Heart right ventricle (tissue), 16 donors: Measurements from ENCODE around the gene EMB. TPM values are rescaled to one million over a fixed set of nuclear protein-coding genes. Genes with fewer than 3 reads are reported as not detected.
A peak's percentile ranks its signal among the peaks of the same experiment; 100 is the strongest.
"Not testable (repeated sequence)": the region's sequence is repeated elsewhere in the genome, so short reads cannot be mapped to it uniquely, and the experiment has no call there.

Source experiments
- ATAC-seq, 8 donors: fragments of 200-7000 bp; cut with Tn5 transposase; one replicate each; pipeline ENCODE4 v1.9.1; 2020; ENCODE audit warnings: mild to moderate bottlenecking in 8 of 8, moderate library complexity in 8 of 8, moderate number of reproducible peaks in 1 of 8
- DNase-seq, 2 donors: peaks; one replicate each; pipeline ENCODE4 v3.0.0-alpha.2; 2020
- H3K27ac ChIP-seq, 10 donors: fragments of 200-600 bp; sonication (generic) in 2 of 10; one replicate each; pipeline versions ENCODE4 v1.5.0 to v1.8.0; 2020 to 2022; ENCODE audit warnings: mild to moderate bottlenecking in 3 of 10
- H3K27me3 ChIP-seq, 7 donors: fragments of 200-600 bp; one replicate each; pipeline ENCODE4 v1.8.0; 2021 to 2022; ENCODE audit warnings: mild to moderate bottlenecking in 2 of 7
- H3K36me3 ChIP-seq, 9 donors: fragments of 200-600 bp; sonication (generic) in 1 of 9; one replicate each; pipeline versions ENCODE4 v1.5.0 to v1.8.0; 2020 to 2022; ENCODE audit warnings: mild to moderate bottlenecking in 2 of 9
- H3K4me1 ChIP-seq, 9 donors: fragments of 200-600 bp; sonication (generic) in 1 of 9; one replicate each; pipeline versions ENCODE4 v1.5.0 to v1.8.0; 2020 to 2022; ENCODE audit warnings: mild to moderate bottlenecking in 4 of 9
- H3K4me3 ChIP-seq, 10 donors: fragments of 200-600 bp; sonication (generic) in 2 of 10; one replicate each; pipeline versions ENCODE4 v1.5.0 to v1.8.0; 2020 to 2022; ENCODE audit warnings: mild to moderate bottlenecking in 7 of 10, moderate library complexity in 2 of 10
- H3K9me3 ChIP-seq, 11 donors: fragments of 200-600 bp in 10 of 11; sonication (generic) in 2 of 11; one replicate each; pipeline versions ENCODE4 v1.5.0 to v1.8.0; 2013 to 2022; ENCODE audit warnings: mild to moderate bottlenecking in 2 of 11, control low read depth in 1 of 11, moderate library complexity in 1 of 11
- WGBS, 2 donors: extraction: QIAGEN DNeasy Blood & Tissue Kit; methylation state at CpG; one replicate each; pipeline ENCODE4 v1.1.7; 2013; ENCODE audit warnings: inconsistent platforms in 1 of 2; 5-methylcytosine and 5-hydroxymethylcytosine counted together
- intact Hi-C, 10 donors: fragments of 100-400 bp; cut with DNase I; formaldehyde crosslinking; loops; one replicate each; pipeline versions ENCODE4 v1.11.1 to v1.14.2; 2022
- long read RNA-seq, 3 donors: library from polyadenylated mRNA; unstranded; transcript quantifications; one replicate each; pipeline ENCODE4 v2.0.0, GENCODE V29; 2020 to 2021
- polyA plus RNA-seq, 2 donors: library from polyadenylated mRNA; stranded (reverse); fragments of 200-250 nt; gene quantifications; one replicate each; pipeline ENCODE4 v1.2.3, GENCODE V29; 2013
- total RNA-seq, 10 donors: library from RNA; stranded (reverse); fragmentation: NEBNext Ultra II Directional in 3 of 10; extraction: Animal tissue kit (Norgen Biotek cat#: 25700) in 3 of 10; gene quantifications; one replicate each; pipeline versions ENCODE4 v1.2.1 to v1.2.4, GENCODE V29; 2021 to 2023
- TF ChIP-seq, protein P1 (sequence below), 9 donors: fragments of 200-600 bp; sonication (generic) in 2 of 9; IDR thresholded peaks; one replicate each; pipeline versions ENCODE4 v1.5.0 to v1.8.0; 2021 to 2022; ENCODE audit warnings: antibody characterized with exemption in 9 of 9, mild to moderate bottlenecking in 5 of 9, moderate library complexity in 1 of 9
- donor health status: Arrhythmogenic right ventricular cardiomyopathy.
- donor health status: ischemic (EF 13 %, LVEDD 7.1; RV severe dilation, severe dysfunction).
- donor health status: healthy with polysubstance abuse.
- donor health status: DM: no; HTN: yes; CAD: no.
- donor health status: DM: no; HTN: no; CAD: no.
- donor health status: ischemic (EF 25% LVEDD 6.9; RV normal size, moderate dysfunction).
- donor health status: ischemic (EF 25% LVEDD 5.7; RV mildly dilated, moderate dysfunction).
- donor health status: healthy.
- donor health status: DM: yes; HTN: yes; CAD: no.
- donor health status: Ischemic cardiomyopathy.
- donor health status: ischemic (EF 35%, LVEDD 5.7; RV mildly dilated, moderate dysfunction).
- donor health status: nonischemic (EF 11% LVEDD 7.7; RV severe dilation, severe dysfunction).
- donor health status: DM: yes; HTN: yes; CAD: no.
- donor health status: PGD.
- donor health status: ischemic (EF 29% LVEDD 5.4; RV normal size, mild dysfunction).
- donor health status: nonischemic (EF 23%, LVEDD 6.1; RV moderate dilation, normal function).

EMB gene, protein sequence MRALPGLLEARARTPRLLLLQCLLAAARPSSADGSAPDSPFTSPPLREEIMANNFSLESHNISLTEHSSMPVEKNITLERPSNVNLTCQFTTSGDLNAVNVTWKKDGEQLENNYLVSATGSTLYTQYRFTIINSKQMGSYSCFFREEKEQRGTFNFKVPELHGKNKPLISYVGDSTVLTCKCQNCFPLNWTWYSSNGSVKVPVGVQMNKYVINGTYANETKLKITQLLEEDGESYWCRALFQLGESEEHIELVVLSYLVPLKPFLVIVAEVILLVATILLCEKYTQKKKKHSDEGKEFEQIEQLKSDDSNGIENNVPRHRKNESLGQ
- 10 to 100 TPM in 6 of 10 donors, 1 to 10 TPM in 4; 5.2 to 25.0 (median 12.2) TPM for total RNA-seq
- 1 to 10 TPM in 1 of 2 donors, under 1 TPM in 1; 0.93 to 3.1 TPM for polyA plus RNA-seq
- long read RNA-seq, donor 1, full-length matches to known transcripts, result 3 of 5 reads
- long read RNA-seq, donor 1, partial matches to known transcripts, result 1 of 5 reads
- long read RNA-seq, donor 1, other reads (novel, unspliced or antisense), result 1 of 5 reads
- long read RNA-seq, donor 2, full-length matches to known transcripts, result 2 of 3 reads
- long read RNA-seq, donor 2, partial matches to known transcripts, result 0 of 3 reads
- long read RNA-seq, donor 2, other reads (novel, unspliced or antisense), result 1 of 3 reads
- long read RNA-seq, donor 3, full-length matches to known transcripts, result 10 of 13 reads
- long read RNA-seq, donor 3, partial matches to known transcripts, result 0 of 13 reads
- long read RNA-seq, donor 3, other reads (novel, unspliced or antisense), result 3 of 13 reads

DNA sequence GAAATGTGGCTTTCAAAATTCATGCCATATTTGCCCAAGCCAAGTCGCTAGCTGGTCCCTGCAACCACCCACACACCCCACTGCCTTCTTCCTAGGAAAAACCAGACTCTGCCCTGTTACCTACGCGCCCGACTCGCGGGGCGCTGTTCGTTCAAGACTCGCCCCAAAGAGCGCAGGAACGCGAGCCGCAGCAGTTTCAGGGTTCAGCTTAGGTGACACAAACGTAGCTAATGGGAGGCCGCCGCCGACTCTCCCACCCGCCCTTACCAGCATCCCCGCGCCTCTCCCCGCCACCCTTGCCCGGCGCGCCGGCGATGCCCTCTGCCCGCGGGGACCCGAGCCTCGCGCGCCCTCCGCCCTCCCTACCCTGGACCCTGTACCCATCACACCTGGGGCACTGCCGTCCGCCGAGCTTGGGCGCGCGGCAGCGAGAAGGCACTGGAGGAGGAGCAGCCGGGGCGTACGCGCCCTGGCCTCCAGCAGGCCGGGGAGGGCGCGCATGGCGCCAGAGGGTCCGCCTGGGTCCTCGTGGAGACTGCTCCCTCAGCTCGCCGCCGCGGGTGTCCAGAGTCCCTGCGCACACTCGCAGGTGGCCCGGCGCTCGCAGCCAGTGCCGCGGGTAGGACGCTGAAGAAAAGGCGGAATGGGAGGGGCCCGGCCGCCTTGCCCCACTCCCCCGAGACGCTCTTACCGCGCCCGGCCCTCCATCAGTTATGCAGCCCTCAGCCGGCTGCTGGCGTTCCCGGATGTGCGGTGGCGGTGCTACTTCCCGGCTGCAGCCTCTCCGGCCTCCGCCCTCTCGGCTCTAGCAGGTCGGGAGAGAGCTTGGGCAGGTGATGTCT is at the start of gene EMB:
EMB (minus strand) TSS at position 638 of the 842 bp plus-strand sequence; CDS start at position 501, 137 bp downstream.
- peak; percentile 31 to 64 for DNase-seq
- TF ChIP-seq, protein P1, sequence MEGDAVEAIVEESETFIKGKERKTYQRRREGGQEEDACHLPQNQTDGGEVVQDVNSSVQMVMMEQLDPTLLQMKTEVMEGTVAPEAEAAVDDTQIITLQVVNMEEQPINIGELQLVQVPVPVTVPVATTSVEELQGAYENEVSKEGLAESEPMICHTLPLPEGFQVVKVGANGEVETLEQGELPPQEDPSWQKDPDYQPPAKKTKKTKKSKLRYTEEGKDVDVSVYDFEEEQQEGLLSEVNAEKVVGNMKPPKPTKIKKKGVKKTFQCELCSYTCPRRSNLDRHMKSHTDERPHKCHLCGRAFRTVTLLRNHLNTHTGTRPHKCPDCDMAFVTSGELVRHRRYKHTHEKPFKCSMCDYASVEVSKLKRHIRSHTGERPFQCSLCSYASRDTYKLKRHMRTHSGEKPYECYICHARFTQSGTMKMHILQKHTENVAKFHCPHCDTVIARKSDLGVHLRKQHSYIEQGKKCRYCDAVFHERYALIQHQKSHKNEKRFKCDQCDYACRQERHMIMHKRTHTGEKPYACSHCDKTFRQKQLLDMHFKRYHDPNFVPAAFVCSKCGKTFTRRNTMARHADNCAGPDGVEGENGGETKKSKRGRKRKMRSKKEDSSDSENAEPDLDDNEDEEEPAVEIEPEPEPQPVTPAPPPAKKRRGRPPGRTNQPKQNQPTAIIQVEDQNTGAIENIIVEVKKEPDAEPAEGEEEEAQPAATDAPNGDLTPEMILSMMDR (IDR thresholded peaks at IDR 0.05), result peak in 3 of 9 donors; percentile 9 to 35 (median 30)
- H3K4me3 ChIP-seq, result peak within 1 kb of the TSS; percentile 35 to 82 (median 60)
- H3K27me3 ChIP-seq, result peaks cover 0 to 22% (median 13%) of the 10 kb centered on the region in 7 donors
- peak within 1 kb of the TSS in 7 of 10 donors; percentile 20 to 94 (median 55) for H3K27ac ChIP-seq
- intact Hi-C loops, result no loop called here
- 1% methylated on average over 77 to 80 of the region's 80 CpGs for WGBS, 2 donors
- no peaks in the 10 kb centered on the region for H3K9me3 ChIP-seq
- H3K4me1 ChIP-seq, result peaks cover 0 to 38% (median 5%) of the 10 kb centered on the region in 9 donors
- no peaks in the 10 kb centered on the region for H3K36me3 ChIP-seq
- ATAC-seq, result peak; percentile 63 to 92 (median 85)

DNA sequence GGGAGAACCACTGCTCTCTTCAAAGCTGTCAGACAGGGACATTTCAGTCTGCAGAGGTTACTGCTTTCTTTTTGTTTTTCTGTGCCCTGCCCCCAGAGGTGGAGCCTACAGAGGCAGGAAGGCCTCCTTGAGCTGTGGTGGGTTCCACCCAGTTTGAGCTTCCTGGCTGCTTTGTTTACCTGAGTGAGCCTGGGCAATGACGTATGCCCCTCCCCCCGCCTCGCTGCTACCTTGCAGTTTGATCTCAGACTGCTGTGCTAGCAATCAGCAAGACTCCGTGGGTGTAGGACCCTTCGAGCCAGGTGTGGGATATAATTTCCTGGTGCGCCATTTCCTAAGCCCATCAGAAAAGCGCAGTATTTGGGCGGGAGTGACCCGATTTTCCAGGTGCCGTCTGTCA is 48.4 kb upstream of the EMB start:
- H3K4me3 ChIP-seq, H3K27ac ChIP-seq, H3K9me3 ChIP-seq, H3K27me3 ChIP-seq, intact Hi-C loops, H3K36me3 ChIP-seq, H3K4me1 ChIP-seq, ATAC-seq: not testable (repeated sequence)
- DNase-seq, result peak in 1 of 2 donors; percentile 11
- 80 to 86% methylated on average over 10 of the region's 10 CpGs for WGBS, 2 donors

DNA sequence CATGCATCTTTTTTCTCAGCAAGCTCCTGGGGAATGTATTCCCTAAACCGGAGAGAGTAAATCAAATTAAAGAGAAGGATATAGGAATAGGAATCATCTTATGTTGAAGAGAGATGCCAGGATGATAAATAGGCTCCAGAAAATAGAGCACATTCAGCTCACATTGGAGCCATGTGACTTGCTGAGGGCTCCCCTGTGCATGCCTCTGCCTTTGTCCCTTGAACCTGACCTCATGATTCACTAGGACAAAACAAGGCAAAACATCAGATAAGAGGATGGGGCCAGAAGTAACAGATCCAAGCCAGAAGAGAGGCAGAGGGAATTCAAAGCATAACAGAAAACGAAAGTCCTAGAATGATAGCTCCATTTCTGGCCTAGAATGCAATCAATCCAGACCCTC is 37.7 kb upstream of the EMB start:
- H3K4me1 ChIP-seq, H3K9me3 ChIP-seq, intact Hi-C loops, ATAC-seq, H3K36me3 ChIP-seq, H3K27ac ChIP-seq, H3K27me3 ChIP-seq, DNase-seq, H3K4me3 ChIP-seq: not testable (repeated sequence)
- WGBS, 2 donors, result 47 to 76% methylated on average over 2 of the region's 2 CpGs

DNA sequence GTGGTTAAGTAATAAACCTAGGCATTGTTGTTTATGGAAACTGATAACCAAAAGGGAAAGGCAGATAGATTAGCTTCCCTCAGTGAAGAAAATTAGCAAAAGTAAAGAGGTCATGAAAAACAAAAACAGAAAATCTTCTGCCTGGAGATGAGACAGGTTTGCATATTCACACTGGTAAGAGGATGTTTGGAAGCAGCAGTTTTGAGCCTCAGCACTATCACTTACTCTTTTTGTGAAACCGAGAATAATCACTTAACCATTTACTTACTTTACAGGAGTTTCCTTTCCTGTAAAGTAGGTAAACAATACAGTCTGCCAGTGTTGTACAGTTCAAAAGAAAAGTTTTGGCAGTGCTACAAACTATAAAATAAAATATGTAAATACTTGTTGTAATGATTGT is 35.5 kb upstream of the EMB start:
- Histone ChIP-seq H3K9me3 (peaks cover 0 to 4% (median 0%) of the 10 kb centered on the region in 11 donors), H3K36me3 (no peaks in the 10 kb centered on the region), H3K4me1 (no peaks in the 10 kb centered on the region), H3K4me3 (no peak overlapping the region), H3K27me3 (no peaks in the 10 kb centered on the region), H3K27ac (no peak overlapping the region)
- DNase-seq (no peak), ATAC-seq (no peak)
- intact Hi-C loops, result no loop called here
- TF ChIP-seq, protein P1 (IDR thresholded peaks at IDR 0.05), result no peak
- WGBS, 2 donors, result 51 to 68% methylated on average over 1 of the region's 1 CpG

DNA sequence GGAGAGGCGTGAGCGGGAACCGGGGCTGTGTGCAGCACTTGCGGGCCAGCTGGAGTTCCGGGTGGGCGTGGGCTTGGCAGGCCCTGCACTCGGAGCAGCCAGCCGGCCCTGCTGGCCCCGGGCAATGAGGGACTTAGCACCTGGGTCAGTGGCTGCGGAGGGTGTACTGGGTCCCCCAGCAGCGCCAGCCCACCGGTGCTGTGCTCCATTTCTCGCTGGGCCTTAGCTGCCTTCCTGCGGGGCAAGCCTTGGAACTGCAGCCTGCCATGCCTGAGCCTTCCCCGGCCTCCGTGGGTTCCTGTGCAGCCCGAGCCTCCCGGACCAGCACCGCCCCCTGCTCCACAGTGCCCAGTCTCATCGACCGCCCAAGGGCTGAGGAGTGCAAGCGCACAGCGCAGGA is 23.9 kb upstream of the EMB start:
- intact Hi-C loops, DNase-seq, H3K4me3 ChIP-seq, H3K27me3 ChIP-seq, H3K27ac ChIP-seq, H3K36me3 ChIP-seq, ATAC-seq, H3K4me1 ChIP-seq: not testable (repeated sequence)
- peaks cover 0 to 20% (median 0%) of the 10 kb centered on the region in 11 donors for H3K9me3 ChIP-seq
- 90 to 94% methylated on average over 13 to 23 of the region's 23 CpGs for WGBS, 2 donors
